B cell (primary cell): ENCODE measurements around the gene NETO2. TPM values are rescaled to one million over a fixed set of nuclear protein-coding genes. Genes with fewer than 3 reads are reported as not detected.

Source experiments
- ATAC-seq: fragments of 200-7000 bp; cut with Tn5 transposase; one replicate; pipeline ENCODE4 v1.10.0; 2021; ENCODE audit warnings: low read depth, mild to moderate bottlenecking, moderate number of reproducible peaks, moderate library complexity
- CTCF ChIA-PET: fragments of 350-600 bp; sonication (Branson Sonifier 250); formaldehyde crosslinking; loops from one replicate; lab custom pipeline; 2021; ENCODE audit warnings: antibody characterized with exemption, inconsistent platforms; lab: Charles Lee
- POLR2A ChIA-PET: fragments of 350-600 bp; sonication (Branson Sonifier 250); formaldehyde crosslinking; loops from one replicate; lab custom pipeline; 2021; ENCODE audit warnings: antibody characterized with exemption; lab: Charles Lee
- DNase-seq: peaks from one replicate; pipeline ENCODE4 v3.0.0; 2013
- H2AFZ ChIP-seq: 2 replicates; pipeline ENCODE4 v1.6.1; 2012; ENCODE audit warnings: mild to moderate bottlenecking, low read depth, low read length; ENCODE audit not compliant: insufficient read depth, poor library complexity, severe bottlenecking
- H3K27ac ChIP-seq, 2 donors: 1 replicate in 1 of 2; 2 replicates in 1 of 2; pipeline ENCODE4 v1.5.1; 2012 to 2013; ENCODE audit warnings: low read length in 2 of 2, mild to moderate bottlenecking in 2 of 2, moderate library complexity in 1 of 2
- H3K27me3 ChIP-seq, 4 experiments: fragments of 200-600 bp in 1 of 4; sonication (generic) in 1 of 4; replicated peaks in 1 of 4; 1 replicate in 2 of 4; 2 replicates in 2 of 4; pipeline versions ENCODE4 v1.6.1 to v1.7.0; 2013 to 2016; ENCODE audit warnings: low read length in 3 of 4, mild to moderate bottlenecking in 2 of 4, mixed read lengths in 1 of 4, moderate library complexity in 1 of 4; ENCODE audit not compliant: insufficient read depth in 4 of 4, control insufficient read depth in 3 of 4; ENCODE audit errors: control extremely low read depth in 1 of 4
- H3K36me3 ChIP-seq, 2 experiments: replicated peaks in 1 of 2; 1 replicate in 1 of 2; 2 replicates in 1 of 2; pipeline versions ENCODE4 v1.6.1 to v1.7.1; 2013; ENCODE audit warnings: low read length in 1 of 2; ENCODE audit not compliant: insufficient read depth in 2 of 2, control insufficient read depth in 1 of 2; ENCODE audit errors: control extremely low read depth in 1 of 2, extremely low read depth in 1 of 2
- H3K4me1 ChIP-seq, 2 donors: fragments of 200-600 bp in 1 of 2; sonication (generic) in 1 of 2; 1 replicate in 1 of 2; 2 replicates in 1 of 2; pipeline versions ENCODE4 v1.5.1 to v1.6.1; 2013 to 2017; ENCODE audit warnings: low read length in 2 of 2; ENCODE audit not compliant: control insufficient read depth in 2 of 2, insufficient read depth in 2 of 2
- H3K4me2 ChIP-seq: replicated peaks from 2 replicates; pipeline ENCODE3; 2012; ENCODE audit warnings: mild to moderate bottlenecking, low read depth, low read length; ENCODE audit not compliant: poor library complexity, severe bottlenecking
- H3K4me3 ChIP-seq, 5 experiments: fragments of 200-600 bp in 1 of 5; sonication (generic) in 1 of 5; 1 replicate in 3 of 5; 2 replicates in 2 of 5; pipeline versions ENCODE4 v1.5.1 to v1.7.0; 2011 to 2016; ENCODE audit warnings: low read length in 4 of 5, mild to moderate bottlenecking in 4 of 5, low read depth in 2 of 5, control low read depth in 1 of 5, moderate library complexity in 1 of 5; ENCODE audit not compliant: insufficient read depth in 1 of 5; ENCODE audit errors: control extremely low read depth in 1 of 5, extremely low read depth in 1 of 5
- H3K79me2 ChIP-seq: fragments of 200-600 bp; sonication (generic); one replicate; pipeline ENCODE4 v1.6.0; 2016; ENCODE audit warnings: low read length; ENCODE audit not compliant: control insufficient read depth, insufficient read depth
- H3K9ac ChIP-seq: fragments of 200-600 bp; sonication (generic); 2 replicates; pipeline ENCODE4 v1.6.1; 2017; ENCODE audit warnings: mild to moderate bottlenecking, low read length, moderate library complexity
- H3K9me3 ChIP-seq, 3 donors: one replicate each; pipeline versions ENCODE4 v1.6.1 to v1.7.1; 2013; ENCODE audit warnings: low read length in 2 of 3; ENCODE audit not compliant: control insufficient read depth in 2 of 3, insufficient read depth in 1 of 3; ENCODE audit errors: control extremely low read depth in 1 of 3
- H4K20me1 ChIP-seq: 2 replicates; pipeline ENCODE4 v1.6.0; 2012; ENCODE audit warnings: mild to moderate bottlenecking, low read length; ENCODE audit not compliant: insufficient read depth, control insufficient read depth, poor library complexity, severe bottlenecking
- H3K27ac Mint-ChIP-seq: one replicate; pipeline ENCODE4 v1.8.0; 2021; ENCODE audit warnings: mixed read lengths
- H3K27me3 Mint-ChIP-seq: one replicate; pipeline ENCODE4 v1.8.0; 2021; ENCODE audit warnings: mixed read lengths
- H3K4me1 Mint-ChIP-seq: one replicate; pipeline ENCODE4 v1.8.0; 2021; ENCODE audit warnings: mixed read lengths
- H3K4me3 Mint-ChIP-seq: one replicate; pipeline ENCODE4 v1.8.0; 2021; ENCODE audit warnings: mixed read lengths
- H3K9me3 Mint-ChIP-seq: one replicate; pipeline ENCODE4 v1.8.0; 2022; ENCODE audit warnings: mixed read lengths; ENCODE audit not compliant: insufficient read depth
- EZH2 ChIP-seq: IDR thresholded peaks from 2 replicates; pipeline ENCODE4 v1.6.1; 2012; ENCODE audit warnings: borderline replicate concordance, low read depth, mild to moderate bottlenecking, moderate library complexity, low read length; ENCODE audit not compliant: insufficient read depth, poor library complexity, severe bottlenecking
- WGBS: methylation state at CpG from one replicate; pipeline ENCODE4 v1.1.5; 2013; ENCODE audit warnings: missing lambda C conversion rate; ENCODE audit not compliant: insufficient coverage; 5-methylcytosine and 5-hydroxymethylcytosine counted together
- intact Hi-C: fragments of 100-400 bp; cut with micrococcal nuclease; formaldehyde crosslinking; loops from one replicate; pipeline ENCODE4 v1.10.0; 2022
- polyA plus RNA-seq: library from polyadenylated mRNA; depleted of rRNA; stranded (reverse); fragments of >200 nt; gene quantifications from 2 replicates; pipeline ENCODE4 v1.2.3, GENCODE V29; 2012
- total RNA-seq, 2 donors: library from RNA; stranded (reverse); fragments of 120-200 nt in 1 of 2; gene quantifications; 1 replicate in 1 of 2; 2 replicates in 1 of 2; pipeline versions ENCODE4 v1.2.3 to v1.2.4, GENCODE V29; 2013 to 2022
- TF ChIP-seq, protein P1 (sequence below): fragments of 200-600 bp; IDR thresholded peaks from one replicate; pipeline ENCODE4 v1.8.0; 2022; ENCODE audit warnings: antibody characterized with exemption, mild to moderate bottlenecking

NETO2 gene
- total and polyA plus RNA-seq, 2 donors (not counting 1 experiment from before 2014, with no cell fraction given) = 1.9 to 4.2 TPM

DNA sequence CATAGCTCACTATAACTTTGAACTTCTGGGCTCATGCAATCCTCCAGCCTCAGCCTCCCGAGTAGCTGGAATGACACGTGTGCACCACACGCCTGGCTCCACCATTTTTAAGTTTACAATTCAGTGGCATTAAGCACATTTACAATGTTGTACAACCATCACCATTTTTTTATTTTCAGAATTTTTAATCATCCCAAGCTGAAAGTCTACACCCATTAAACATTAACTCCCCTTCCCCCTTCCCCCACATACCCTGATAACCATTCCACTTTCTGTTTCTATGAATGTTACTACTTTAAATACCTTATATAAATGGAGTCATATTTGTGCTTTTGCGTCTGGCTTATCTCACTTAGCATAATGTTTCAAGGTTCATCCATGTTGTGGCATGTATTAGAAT is 18.0 kb downstream of the NETO2 start:
- no peaks in the 10 kb centered on the region for H3K9me3 Mint-ChIP-seq
- Histone ChIP-seq H3K4me2 (no peak overlapping the region), H3K27ac (no peak overlapping the region), H3K4me3 (no peak overlapping the region), H3K4me1 (no peaks in the 10 kb centered on the region), H2AFZ (no peak overlapping the region), H3K9me3 (no peaks in the 10 kb centered on the region), H3K9ac (no peak overlapping the region), H3K27me3 (no peaks in the 10 kb centered on the region), H3K79me2 (no peaks in the 10 kb centered on the region), H3K36me3 (no peaks in the 10 kb centered on the region), H4K20me1 (no peaks in the 10 kb centered on the region)
- TF ChIP-seq, protein P1, sequence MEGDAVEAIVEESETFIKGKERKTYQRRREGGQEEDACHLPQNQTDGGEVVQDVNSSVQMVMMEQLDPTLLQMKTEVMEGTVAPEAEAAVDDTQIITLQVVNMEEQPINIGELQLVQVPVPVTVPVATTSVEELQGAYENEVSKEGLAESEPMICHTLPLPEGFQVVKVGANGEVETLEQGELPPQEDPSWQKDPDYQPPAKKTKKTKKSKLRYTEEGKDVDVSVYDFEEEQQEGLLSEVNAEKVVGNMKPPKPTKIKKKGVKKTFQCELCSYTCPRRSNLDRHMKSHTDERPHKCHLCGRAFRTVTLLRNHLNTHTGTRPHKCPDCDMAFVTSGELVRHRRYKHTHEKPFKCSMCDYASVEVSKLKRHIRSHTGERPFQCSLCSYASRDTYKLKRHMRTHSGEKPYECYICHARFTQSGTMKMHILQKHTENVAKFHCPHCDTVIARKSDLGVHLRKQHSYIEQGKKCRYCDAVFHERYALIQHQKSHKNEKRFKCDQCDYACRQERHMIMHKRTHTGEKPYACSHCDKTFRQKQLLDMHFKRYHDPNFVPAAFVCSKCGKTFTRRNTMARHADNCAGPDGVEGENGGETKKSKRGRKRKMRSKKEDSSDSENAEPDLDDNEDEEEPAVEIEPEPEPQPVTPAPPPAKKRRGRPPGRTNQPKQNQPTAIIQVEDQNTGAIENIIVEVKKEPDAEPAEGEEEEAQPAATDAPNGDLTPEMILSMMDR = no peak
- TF ChIP-seq EZH2 = no peak
- 100% methylated on average over 3 of the region's 4 CpGs for WGBS
- no peak overlapping the region for H3K27ac Mint-ChIP-seq
- intact Hi-C loops = no loop called here
- no peak overlapping the region for H3K4me3 Mint-ChIP-seq
- no peak for ATAC-seq
- H3K4me1 Mint-ChIP-seq = no peaks in the 10 kb centered on the region
- POLR2A ChIA-PET = no interaction called here
- DNase-seq = no peak
- CTCF ChIA-PET = interaction anchor here (1.3 to 1.4 kb wide), 2 partner anchors 16 to 19 kb away, joined by 3 to 6 read pairs; no protein-coding TSS in a partner anchor
- H3K27me3 Mint-ChIP-seq = no peaks in the 10 kb centered on the region

DNA sequence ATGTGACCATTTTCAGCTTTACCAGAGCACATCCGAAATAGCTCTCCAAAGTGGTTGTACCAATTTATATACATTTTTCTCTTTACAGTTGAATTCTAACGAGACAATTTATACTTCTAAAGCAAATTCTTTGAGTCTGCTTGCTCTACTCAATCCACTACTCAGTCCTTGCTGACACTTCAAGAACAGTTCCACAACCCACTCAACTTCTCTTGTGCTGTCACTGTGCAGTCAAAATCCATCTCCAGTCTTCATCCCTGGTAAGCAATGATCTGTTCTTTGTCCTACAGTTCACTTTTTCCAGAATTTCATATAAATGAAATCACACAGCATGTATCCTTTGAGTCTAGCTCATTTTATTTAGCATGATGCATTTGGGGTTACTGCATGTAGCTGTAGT is 30.6 kb downstream of the NETO2 start:
- H3K4me2 ChIP-seq = no peak overlapping the region
- Mint-ChIP-seq H3K27me3 (no peaks in the 10 kb centered on the region), H3K4me3 (no peak overlapping the region), H3K27ac (no peak overlapping the region), H3K4me1 (no peaks in the 10 kb centered on the region), H3K9me3 (no peaks in the 10 kb centered on the region)
- no peak overlapping the region for H2AFZ ChIP-seq
- no peaks in the 10 kb centered on the region for H3K9me3 ChIP-seq
- WGBS = 100% methylated on average over 1 of the region's 2 CpGs
- CTCF ChIA-PET = interaction anchor here (1.0 to 1.3 kb wide), 4 partner anchors 31 to 259 kb away, joined by 3 to 5 read pairs (median 4); partner anchors contain the start of gene NETO2
- no peak for DNase-seq
- H3K4me1 ChIP-seq = no peaks in the 10 kb centered on the region
- no peak overlapping the region for H3K4me3 ChIP-seq
- no peaks in the 10 kb centered on the region for H3K27me3 ChIP-seq
- no peaks in the 10 kb centered on the region for H3K79me2 ChIP-seq
- ATAC-seq = no peak
- POLR2A ChIA-PET = no interaction called here
- no peaks in the 10 kb centered on the region for H4K20me1 ChIP-seq
- H3K27ac ChIP-seq = no peak overlapping the region
- intact Hi-C loops = no loop called here
- H3K36me3 ChIP-seq = no peaks in the 10 kb centered on the region
- TF ChIP-seq EZH2 = no peak
- TF ChIP-seq, protein P1 = no peak
- no peak overlapping the region for H3K9ac ChIP-seq
